Trophoblast cell (in vitro differentiated cells and primary cell): ENCODE measurements around the gene CNKSR1.
A peak's percentile ranks its signal among the peaks of the same experiment; 100 is the strongest.
"Not testable (repeated sequence)": the region's sequence is repeated elsewhere in the genome, so short reads cannot be mapped to it uniquely, and the experiment has no call there.

Experiments
- DNase-seq, 2 donors: peaks; one replicate each; pipeline ENCODE4 v3.0.0-alpha.2; 2016
- H2AFZ ChIP-seq: 2 replicates; pipeline ENCODE4 v1.6.1; 2013; ENCODE audit warnings: low read length, moderate library complexity, mild to moderate bottlenecking; ENCODE audit not compliant: insufficient read depth, poor library complexity
- H2AK5ac ChIP-seq: 2 replicates; pipeline ENCODE4 v1.6.1; 2013; ENCODE audit warnings: mild to moderate bottlenecking, low read length
- H2BK120ac ChIP-seq: 2 replicates; pipeline ENCODE4 v1.6.1; 2013; ENCODE audit warnings: low read length, mild to moderate bottlenecking, moderate library complexity; ENCODE audit not compliant: insufficient read depth, poor library complexity
- H2BK12ac ChIP-seq: 2 replicates; pipeline ENCODE4 v1.6.1; 2013; ENCODE audit warnings: mild to moderate bottlenecking, low read length, moderate library complexity
- H2BK5ac ChIP-seq: 2 replicates; pipeline ENCODE4 v1.6.1; 2013; ENCODE audit warnings: low read length, low read depth, moderate library complexity, mild to moderate bottlenecking; ENCODE audit not compliant: poor library complexity
- H3K14ac ChIP-seq: 2 replicates; pipeline ENCODE4 v1.6.1; 2013; ENCODE audit warnings: mild to moderate bottlenecking, low read length
- H3K18ac ChIP-seq: 2 replicates; pipeline ENCODE4 v1.6.1; 2013; ENCODE audit warnings: mild to moderate bottlenecking, low read length
- H3K23ac ChIP-seq: 2 replicates; pipeline ENCODE4 v1.6.1; 2013; ENCODE audit warnings: low read length
- H3K27ac ChIP-seq: 2 replicates; pipeline ENCODE4 v1.5.1; 2013; ENCODE audit warnings: low read depth, mild to moderate bottlenecking, inconsistent platforms, low read length, moderate library complexity
- H3K27me3 ChIP-seq: 2 replicates; pipeline ENCODE4 v1.6.1; 2013; ENCODE audit warnings: inconsistent platforms, mild to moderate bottlenecking, low read length, moderate library complexity; ENCODE audit not compliant: insufficient read depth
- H3K36me3 ChIP-seq, 2 experiments: 1 replicate in 1 of 2; 2 replicates in 1 of 2; pipeline ENCODE4 v1.6.1; 2013; ENCODE audit warnings: low read length in 2 of 2, mild to moderate bottlenecking in 2 of 2, moderate library complexity in 1 of 2; ENCODE audit not compliant: insufficient read depth in 2 of 2, control insufficient read depth in 1 of 2
- H3K4ac ChIP-seq: 2 replicates; pipeline ENCODE4 v1.6.1; 2013; ENCODE audit warnings: low read depth, mild to moderate bottlenecking, low read length, moderate library complexity
- H3K4me1 ChIP-seq, 2 experiments: 1 replicate in 1 of 2; 2 replicates in 1 of 2; pipeline ENCODE4 v1.6.1; 2013; ENCODE audit warnings: low read length in 2 of 2, mild to moderate bottlenecking in 2 of 2, moderate library complexity in 1 of 2; ENCODE audit not compliant: insufficient read depth in 2 of 2, control insufficient read depth in 1 of 2
- H3K4me2 ChIP-seq: 2 replicates; pipeline ENCODE4 v1.6.1; 2013; ENCODE audit warnings: inconsistent platforms, mild to moderate bottlenecking, low read length, moderate library complexity
- H3K4me3 ChIP-seq: 2 replicates; pipeline ENCODE4 v1.5.1; 2013; ENCODE audit warnings: mild to moderate bottlenecking, low read depth, low read length, inconsistent platforms
- H3K79me1 ChIP-seq: one replicate; pipeline ENCODE4 v1.6.1; 2013; ENCODE audit warnings: low read length
- H3K79me2 ChIP-seq: 2 replicates; pipeline ENCODE4 v1.6.1; 2013; ENCODE audit warnings: low read length, mild to moderate bottlenecking; ENCODE audit not compliant: control insufficient read depth, insufficient read depth, poor library complexity
- H3K9ac ChIP-seq: 2 replicates; pipeline ENCODE4 v1.6.1; 2013; ENCODE audit warnings: mild to moderate bottlenecking, low read length
- H3K9me3 ChIP-seq: 2 replicates; pipeline ENCODE4 v1.6.1; 2013; ENCODE audit warnings: low read depth, mild to moderate bottlenecking, control low read depth, inconsistent platforms, low read length; ENCODE audit not compliant: insufficient read depth
- H4K12ac ChIP-seq: 2 replicates; pipeline ENCODE4 v1.6.1; 2013; ENCODE audit warnings: low read depth, mild to moderate bottlenecking, low read length, moderate library complexity
- H4K8ac ChIP-seq: 2 replicates; pipeline ENCODE4 v1.6.1; 2013; ENCODE audit warnings: low read depth, mild to moderate bottlenecking, low read length, moderate library complexity
- H4K91ac ChIP-seq: one replicate; pipeline ENCODE4 v1.6.1; 2013; ENCODE audit warnings: low read depth, mild to moderate bottlenecking, low read length, moderate library complexity
- WGBS: extraction: QIAGEN DNeasy Blood & Tissue Kit; methylation state at CpG from one replicate; pipeline ENCODE4 v1.1.7; 2013; ENCODE audit warnings: missing lambda C conversion rate; ENCODE audit not compliant: insufficient read length, insufficient coverage; ENCODE audit errors: extremely low coverage; 5-methylcytosine and 5-hydroxymethylcytosine counted together

The CNKSR1 gene

DNA sequence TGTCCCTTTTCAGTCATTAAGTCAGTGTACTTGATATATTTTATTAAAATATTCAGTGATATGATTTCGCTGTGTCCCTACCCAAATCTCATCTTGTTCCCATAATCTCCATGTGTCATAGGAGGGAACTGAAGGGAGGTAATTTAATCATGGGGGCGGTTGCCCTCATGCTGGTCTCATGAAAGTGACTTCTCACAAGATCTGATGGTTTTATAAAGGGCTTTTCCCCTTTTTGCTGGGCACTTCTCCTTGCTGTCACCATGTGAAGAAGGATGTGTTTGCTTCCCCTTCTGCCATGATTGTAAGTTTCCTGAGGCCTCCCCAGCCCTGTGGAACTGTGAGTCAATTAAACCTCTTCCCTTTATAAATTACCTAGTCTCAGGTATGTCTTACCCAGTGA, 53.4 kb downstream of the CNKSR1 start:
- H3K23ac ChIP-seq, H3K79me1 ChIP-seq, H3K36me3 ChIP-seq, H3K4ac ChIP-seq, H3K79me2 ChIP-seq, H2AK5ac ChIP-seq, H4K8ac ChIP-seq, H3K27me3 ChIP-seq, H4K12ac ChIP-seq, H3K27ac ChIP-seq, H2BK12ac ChIP-seq, H3K4me2 ChIP-seq, H4K91ac ChIP-seq, H3K14ac ChIP-seq, H3K9me3 ChIP-seq, H3K18ac ChIP-seq, DNase-seq, H2BK120ac ChIP-seq, H3K9ac ChIP-seq, H2BK5ac ChIP-seq, H3K4me3 ChIP-seq, H2AFZ ChIP-seq, H3K4me1 ChIP-seq: not testable (repeated sequence)
- no CpG with 5 or more reads among the region's 2 CpGs for WGBS

DNA sequence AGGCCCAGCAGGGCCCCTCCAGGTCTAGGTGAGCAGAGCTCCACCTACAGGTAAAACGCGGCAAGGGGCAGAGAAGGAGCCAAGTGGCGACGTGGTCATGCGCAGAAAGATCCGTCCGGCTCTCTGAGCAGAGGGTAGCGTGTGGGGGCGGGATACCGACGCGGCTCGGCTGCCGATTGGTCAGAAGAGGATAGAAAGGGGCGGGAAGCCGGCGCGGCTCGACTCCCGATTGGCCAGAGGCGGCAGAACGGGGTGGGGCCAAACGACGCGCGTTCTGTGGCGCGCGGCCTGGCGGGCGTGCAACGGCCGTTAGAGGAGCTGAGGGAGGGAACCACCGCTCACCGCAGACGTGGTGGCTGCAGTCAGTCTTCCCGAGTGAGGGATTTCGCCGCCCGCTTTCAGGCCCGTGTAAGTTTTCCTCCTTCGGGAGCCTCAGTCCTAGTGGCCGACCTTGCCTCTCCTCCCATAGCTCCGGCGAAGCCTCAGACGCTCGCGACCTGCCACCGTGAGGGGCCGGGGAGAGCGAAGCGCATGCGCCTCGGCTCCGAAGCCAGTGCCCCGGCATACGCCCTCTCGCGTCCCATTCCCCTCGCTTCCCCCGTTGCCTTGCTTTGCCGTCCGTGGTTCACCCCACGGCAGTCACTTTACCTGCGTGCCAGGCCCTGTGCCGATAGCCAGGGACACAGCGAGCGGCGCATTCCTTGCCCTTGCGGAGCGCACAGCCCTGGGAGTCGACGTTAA, 56.8 kb downstream of the CNKSR1 start, which contains the start of gene CEP85:
TSS of gene CEP85 (plus strand) at position 298 of the 741 bp plus-strand sequence. CDS start 5,584 bp downstream, outside the sequence.
- Histone ChIP-seq H4K12ac (peak within 1 kb of the TSS; percentile 92), H3K18ac (peak within 1 kb of the TSS; percentile 73), H2AK5ac (peak within 1 kb of the TSS; percentile 28), H3K4me2 (peak within 1 kb of the TSS; percentile 93), H3K79me1 (peaks cover 7% of the 10 kb centered on the region), H3K27ac (peak within 1 kb of the TSS; percentile 69), H4K8ac (peak within 1 kb of the TSS; percentile 88), H3K27me3 (no peaks in the 10 kb centered on the region), H2BK5ac (no peak within 1 kb of the TSS), H3K23ac (no peak within 1 kb of the TSS), H2AFZ (peak within 1 kb of the TSS; percentile 87), H2BK12ac (peak within 1 kb of the TSS; percentile 69), H3K4me3 (peak within 1 kb of the TSS; percentile 94), H3K9ac (peak within 1 kb of the TSS; percentile 90), H3K9me3 (no peaks in the 10 kb centered on the region), H4K91ac (peak within 1 kb of the TSS; percentile 79), H3K36me3 (no peaks in the 10 kb centered on the region), H3K4me1 (peaks cover 2 to 5% of the 10 kb centered on the region in 2 experiments), H3K79me2 (peaks cover 5% of the 10 kb centered on the region), H2BK120ac (peak within 1 kb of the TSS; percentile 43), H3K4ac (peak within 1 kb of the TSS; percentile 51), H3K14ac (peak within 1 kb of the TSS; percentile 86)
- WGBS: no CpG with 5 or more reads among the region's 73 CpGs
- DNase-seq: peak; percentile 99 to 100

DNA sequence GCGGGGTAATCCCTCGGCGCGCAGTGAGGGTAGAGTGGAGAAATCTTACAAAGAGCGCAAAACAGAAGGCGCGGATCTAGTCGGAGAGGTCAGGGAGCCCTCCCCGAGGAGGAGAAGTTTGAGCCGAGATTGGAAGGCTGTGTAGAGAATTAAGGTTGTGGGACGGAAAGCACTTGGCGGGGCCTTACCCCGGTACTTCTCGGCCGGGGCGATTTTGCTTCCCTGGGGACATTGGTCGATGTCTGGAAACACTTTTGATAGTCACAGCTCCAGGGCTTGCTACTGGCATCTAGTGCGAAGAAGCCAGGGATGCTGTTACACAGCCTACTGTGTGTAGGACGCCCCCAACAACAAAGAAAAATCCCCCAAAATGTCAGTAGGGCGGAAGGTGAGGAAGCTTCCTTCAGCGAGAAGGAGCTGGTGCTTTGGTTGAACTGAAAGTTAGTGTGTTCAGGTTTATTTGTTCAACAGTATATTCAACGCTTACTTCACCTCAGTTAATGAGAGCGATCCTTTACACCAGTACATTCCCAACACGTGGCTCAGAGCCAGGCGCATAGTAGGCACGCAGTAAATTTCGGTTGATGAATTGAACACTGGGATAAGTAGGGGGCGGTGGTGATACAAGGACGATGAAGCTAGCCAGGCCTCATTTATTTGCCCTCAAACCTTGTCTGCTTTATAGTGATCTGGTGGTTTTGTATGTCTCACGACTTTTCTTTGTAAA, 57.5 kb downstream of the CNKSR1 start:
- Histone ChIP-seq H4K12ac (peak overlapping the region; percentile 60), H3K9me3 (no peaks in the 10 kb centered on the region), H4K91ac (peak overlapping the region; percentile 3), H3K27me3 (no peaks in the 10 kb centered on the region), H3K36me3 (no peaks in the 10 kb centered on the region), H2AK5ac (peak overlapping the region; percentile 28), H2BK120ac (peak overlapping the region; percentile 39), H3K14ac (peak overlapping the region; percentile 86), H2BK12ac (no peak overlapping the region), H3K4ac (peak overlapping the region; percentile 51), H4K8ac (peak overlapping the region; percentile 64), H3K18ac (peak overlapping the region; percentile 73), H2AFZ (peak overlapping the region; percentile 74), H3K79me1 (peaks cover 7% of the 10 kb centered on the region), H3K79me2 (peaks cover 5% of the 10 kb centered on the region), H3K27ac (peak overlapping the region; percentile 69), H3K23ac (no peak overlapping the region), H3K4me2 (peak overlapping the region; percentile 93), H2BK5ac (no peak overlapping the region), H3K4me1 (peaks cover 2 to 5% of the 10 kb centered on the region in 2 experiments), H3K4me3 (peak overlapping the region; percentile 94), H3K9ac (peak overlapping the region; percentile 90)
- no CpG with 5 or more reads among the region's 30 CpGs for WGBS
- DNase-seq: peak in 1 of 2 donors; percentile 20

DNA sequence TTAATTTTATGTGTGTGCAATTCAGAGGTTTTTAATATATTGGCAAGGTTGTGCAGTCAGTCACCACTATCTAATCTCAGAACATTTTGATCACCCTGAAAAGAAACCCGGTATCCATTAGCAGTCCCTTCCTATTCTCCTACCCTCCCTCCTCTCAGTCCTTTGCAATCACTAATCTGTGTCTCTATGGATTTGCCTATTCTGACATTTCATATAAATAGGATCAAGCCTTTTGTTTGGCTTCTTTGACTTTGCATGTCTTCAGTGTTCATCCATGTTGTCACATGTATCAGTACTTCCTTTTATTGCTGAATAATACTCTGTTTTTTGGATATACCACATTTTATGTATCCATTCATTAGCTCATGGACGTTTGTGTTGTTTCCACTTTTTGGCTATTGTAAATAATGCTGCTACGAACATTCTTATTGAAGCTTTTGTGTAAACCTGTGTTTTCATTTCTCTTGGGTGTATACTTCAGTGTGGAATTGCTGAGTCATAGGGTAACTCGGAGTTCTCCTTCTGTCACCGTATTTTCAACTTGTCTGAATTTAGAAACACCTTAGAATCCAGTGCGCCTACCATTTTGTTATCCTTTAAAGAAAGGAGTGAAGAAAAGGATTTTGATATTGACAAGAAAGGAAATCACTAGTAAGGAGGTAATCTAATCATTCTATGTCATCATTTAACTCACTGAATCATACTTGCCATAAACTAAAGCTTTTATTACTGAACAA, 60.1 kb downstream of the CNKSR1 start:
- Histone ChIP-seq H3K36me3 (no peaks in the 10 kb centered on the region), H3K9ac (no peak overlapping the region), H3K9me3 (no peaks in the 10 kb centered on the region), H3K79me2 (peaks cover 5% of the 10 kb centered on the region), H3K27ac (no peak overlapping the region), H3K4me3 (no peak overlapping the region), H2AFZ (no peak overlapping the region), H2BK120ac (no peak overlapping the region), H4K8ac (no peak overlapping the region), H3K14ac (no peak overlapping the region), H4K12ac (no peak overlapping the region), H2BK12ac (no peak overlapping the region), H3K79me1 (peaks cover 7% of the 10 kb centered on the region), H3K23ac (no peak overlapping the region), H3K4me2 (no peak overlapping the region), H4K91ac (no peak overlapping the region), H3K18ac (no peak overlapping the region), H3K4me1 (peaks cover 2 to 5% of the 10 kb centered on the region in 2 experiments), H3K4ac (no peak overlapping the region), H3K27me3 (no peaks in the 10 kb centered on the region), H2BK5ac (no peak overlapping the region), H2AK5ac (no peak overlapping the region)
- WGBS: no CpG with 5 or more reads among the region's 6 CpGs
- peak in 1 of 2 donors; percentile 8 for DNase-seq
